ENCODE results near the gene GRM5. TPM values are rescaled to one million over a fixed set of nuclear protein-coding genes. Genes with fewer than 3 reads are reported as not detected.
A peak's percentile ranks its signal among the peaks of the same experiment; 100 is the strongest.

GRM5 gene
- total RNA-seq, 1 donor from 2014 or later, result not detected

- no peak for DNase-seq (ENCODE audit: low spot score)
Observed at GRCh38 chr11:88618327-88619070, 447.3 kb downstream of the GRM5 start.

- DNase-seq (ENCODE audit: low spot score), result no peak
Observed at GRCh38 chr11:88617226-88617625, 448.6 kb downstream of the GRM5 start.

- DNase-seq (ENCODE audit: low spot score), result no peak
Observed at GRCh38 chr11:88604260-88604659, 461.5 kb downstream of the GRM5 start.

GRCh38 chr11:88603091-88603867, 462.5 kb downstream of the GRM5 start:
- no peak for DNase-seq (ENCODE audit: low spot score)

GRCh38 chr11:88597387-88597786, 468.4 kb downstream of the GRM5 start:
- DNase-seq (ENCODE audit: low spot score), result no peak

- DNase-seq (ENCODE audit: low spot score), result no peak
Observed at GRCh38 chr11:88596786-88597185, 469.0 kb downstream of the GRM5 start.

- DNase-seq (ENCODE audit: low spot score), result no peak
Observed at GRCh38 chr11:88594274-88594950, 471.4 kb downstream of the GRM5 start.

GRCh38 chr11:88590361-88590760, 475.4 kb downstream of the GRM5 start:
- DNase-seq (ENCODE audit: low spot score), result no peak

GRCh38 chr11:88583251-88583650, 482.5 kb downstream of the GRM5 start:
- DNase-seq (ENCODE audit: low spot score), result no peak

- DNase-seq (ENCODE audit: low spot score), result no peak
Observed at GRCh38 chr11:88579466-88579865, 486.3 kb downstream of the GRM5 start.

- no peak for DNase-seq (ENCODE audit: low spot score)
Observed at GRCh38 chr11:88576741-88577140, 489.0 kb downstream of the GRM5 start.

GRCh38 chr11:88575916-88576315, 489.9 kb downstream of the GRM5 start:
- no peak for DNase-seq (ENCODE audit: low spot score)

GRCh38 chr11:88569342-88569741, 496.4 kb downstream of the GRM5 start:
- no peak for DNase-seq (ENCODE audit: low spot score)

- DNase-seq (ENCODE audit: low spot score), result no peak
Observed at GRCh38 chr11:88555829-88556202, 510.0 kb downstream of the GRM5 start.

GRCh38 chr11:88555018-88555828, 510.6 kb downstream of the GRM5 start:
- DNase-seq (ENCODE audit: low spot score), result peak; percentile 48

GRCh38 chr11:88553204-88553603, 512.6 kb downstream of the GRM5 start:
- DNase-seq (ENCODE audit: low spot score), result no peak

- no peak for DNase-seq (ENCODE audit: low spot score)
Observed at GRCh38 chr11:88552379-88553062, 513.3 kb downstream of the GRM5 start.

GRCh38 chr11:88544656-88545280, 521.0 kb downstream of the GRM5 start:
- DNase-seq (ENCODE audit: low spot score), result no peak

- DNase-seq (ENCODE audit: low spot score), result peak; percentile 90
Observed at GRCh38 chr11:88543902-88544655, 521.7 kb downstream of the GRM5 start.

GRCh38 chr11:88541006-88541405, 524.8 kb downstream of the GRM5 start:
- DNase-seq (ENCODE audit: low spot score), result no peak
